Suprapubic skin (tissue), 4 donors: Measurements from ENCODE around the gene EAF1. TPM values are rescaled to one million over a fixed set of nuclear protein-coding genes. Genes with fewer than 3 reads are reported as not detected.
A peak's percentile ranks its signal among the peaks of the same experiment; 100 is the strongest.
"Not testable (repeated sequence)": the region's sequence is repeated elsewhere in the genome, so short reads cannot be mapped to it uniquely, and the experiment has no call there.

Experiments
- DNase-seq, 2 donors: peaks; one replicate each; pipeline ENCODE4 v3.0.0-alpha.2; 2019; ENCODE audit warnings: low spot score in 2 of 2
- H3K27ac ChIP-seq: fragments of 200-600 bp; sonication (generic); one replicate; pipeline ENCODE4 v1.5.1; 2019
- H3K27me3 ChIP-seq: fragments of 200-600 bp; sonication (generic); one replicate; pipeline ENCODE4 v1.5.1; 2019
- H3K36me3 ChIP-seq: fragments of 200-600 bp; sonication (generic); one replicate; pipeline ENCODE4 v1.5.1; 2019
- H3K4me1 ChIP-seq: fragments of 200-600 bp; sonication (generic); one replicate; pipeline ENCODE4 v1.5.1; 2019
- H3K4me3 ChIP-seq: fragments of 200-600 bp; sonication (generic); one replicate; pipeline ENCODE4 v1.5.1; 2019; ENCODE audit warnings: mild to moderate bottlenecking
- H3K9me3 ChIP-seq: fragments of 200-600 bp; sonication (generic); one replicate; pipeline ENCODE4 v1.5.1; 2019
- CTCF ChIP-seq, 2 donors: fragments of 200-600 bp in 1 of 2; fragments of 450-650 bp in 1 of 2; sonication (generic) in 1 of 2; IDR thresholded peaks; one replicate each; pipeline ENCODE4 v1.5.1; 2016 to 2019; ENCODE audit warnings: antibody characterized with exemption in 2 of 2, mild to moderate bottlenecking in 1 of 2, moderate library complexity in 1 of 2
- EP300 ChIP-seq: sonication (generic); formaldehyde crosslinking; IDR thresholded peaks from one replicate; pipeline ENCODE4 v1.6.1; 2017; ENCODE audit warnings: antibody characterized with exemption
- POLR2A ChIP-seq, 2 donors: fragments of 450-650 bp; IDR thresholded peaks; one replicate each; pipeline ENCODE4 v1.6.1; 2017; ENCODE audit warnings: antibody characterized with exemption in 2 of 2, mild to moderate bottlenecking in 2 of 2, moderate library complexity in 2 of 2
- POLR2AphosphoS5 ChIP-seq, 3 donors: sonication (generic); formaldehyde crosslinking; IDR thresholded peaks; one replicate each; pipeline ENCODE4 v1.6.1; 2017; ENCODE audit warnings: antibody characterized with exemption in 3 of 3
- WGBS: methylation state at CpG from one replicate; pipeline ENCODE4 v1.1.5; 2018; 5-methylcytosine and 5-hydroxymethylcytosine counted together
- total RNA-seq, 4 donors: library from RNA; depleted of rRNA; stranded (reverse); fragments of >200 nt; gene quantifications; one replicate each; pipeline ENCODE4 v1.1.0, GENCODE V29; 2016

Gene EAF1
- total RNA-seq, 4 donors from 2014 or later, result 33.4 to 52.3 (median 42.7) TPM

- Histone ChIP-seq H3K27me3 (no peaks in the 10 kb centered on the region), H3K4me1 (no peaks in the 10 kb centered on the region), H3K36me3 (peaks cover 8% of the 10 kb centered on the region), H3K9me3 (no peaks in the 10 kb centered on the region), H3K27ac (no peak overlapping the region), H3K4me3 (no peak overlapping the region)
- DNase-seq, result peak in 1 of 2 donors; percentile 71
- no peak for TF ChIP-seq CTCF (IDR thresholded peaks at IDR 0.05)
- WGBS, result 61% methylated on average over 6 of the region's 9 CpGs
Measured at GRCh38 chr3:15453991-15454625, 26.7 kb downstream of the EAF1 start.

GRCh38 chr3:15454965-15455364, 27.6 kb downstream of the EAF1 start:
- H3K4me1 ChIP-seq, result no peaks in the 10 kb centered on the region
- H3K36me3 ChIP-seq, result peaks cover 8% of the 10 kb centered on the region
- no peak overlapping the region for H3K27ac ChIP-seq
- H3K9me3 ChIP-seq, result no peaks in the 10 kb centered on the region
- no peaks in the 10 kb centered on the region for H3K27me3 ChIP-seq
- no peak overlapping the region for H3K4me3 ChIP-seq
- DNase-seq, result peak in 1 of 2 donors; percentile 66
- TF ChIP-seq EP300, result no peak
- no peak for TF ChIP-seq POLR2AphosphoS5 (IDR thresholded peaks at IDR 0.05)
- TF ChIP-seq POLR2A (IDR thresholded peaks at IDR 0.05), result no peak
- no peak for TF ChIP-seq CTCF (IDR thresholded peaks at IDR 0.05)

- DNase-seq, result peak in 1 of 2 donors; percentile 15
- peaks cover 8% of the 10 kb centered on the region for H3K36me3 ChIP-seq
- H3K27me3 ChIP-seq, result no peaks in the 10 kb centered on the region
- no peaks in the 10 kb centered on the region for H3K9me3 ChIP-seq
- no peak overlapping the region for H3K4me3 ChIP-seq
- TF ChIP-seq EP300 (no peak), POLR2AphosphoS5 (IDR thresholded peaks at IDR 0.05) (no peak), POLR2A (IDR thresholded peaks at IDR 0.05) (no peak), CTCF (IDR thresholded peaks at IDR 0.05) (no peak)
- H3K4me1 ChIP-seq, result no peaks in the 10 kb centered on the region
- H3K27ac ChIP-seq, result no peak overlapping the region
- WGBS, result 87% methylated on average over 7 of the region's 7 CpGs
Measured at GRCh38 chr3:15455756-15456155, 28.4 kb downstream of the EAF1 start.

- Histone ChIP-seq H3K4me1 (no peaks in the 10 kb centered on the region), H3K4me3 (no peak overlapping the region), H3K27ac (no peak overlapping the region), H3K36me3 (peaks cover 3% of the 10 kb centered on the region), H3K27me3 (no peaks in the 10 kb centered on the region), H3K9me3 (no peaks in the 10 kb centered on the region)
- TF ChIP-seq POLR2AphosphoS5 (IDR thresholded peaks at IDR 0.05), result no peak
- TF ChIP-seq EP300, result no peak
- no peak for TF ChIP-seq POLR2A (IDR thresholded peaks at IDR 0.05)
- no peak for TF ChIP-seq CTCF (IDR thresholded peaks at IDR 0.05)
- no peak for DNase-seq
- 94% methylated on average over 2 of the region's 2 CpGs for WGBS
Measured at GRCh38 chr3:15456321-15456720, 28.9 kb downstream of the EAF1 start.

GRCh38 chr3:15456915-15457314, 29.5 kb downstream of the EAF1 start:
- H3K9me3 ChIP-seq, H3K4me1 ChIP-seq, H3K4me3 ChIP-seq, H3K27me3 ChIP-seq, H3K27ac ChIP-seq, H3K36me3 ChIP-seq: not testable (repeated sequence)
- peak in 1 of 2 donors; percentile 57 for DNase-seq
- 91% methylated on average over 10 of the region's 10 CpGs for WGBS

- Histone ChIP-seq H3K36me3 (no peaks in the 10 kb centered on the region), H3K9me3 (no peaks in the 10 kb centered on the region), H3K4me3 (no peak overlapping the region), H3K27me3 (no peaks in the 10 kb centered on the region), H3K27ac (no peak overlapping the region), H3K4me1 (no peaks in the 10 kb centered on the region)
- peak in 1 of 2 donors; percentile 29 for DNase-seq
- 85% methylated on average over 7 of the region's 7 CpGs for WGBS
- TF ChIP-seq EP300, result no peak
- TF ChIP-seq POLR2A (IDR thresholded peaks at IDR 0.05), result no peak
- TF ChIP-seq POLR2AphosphoS5 (IDR thresholded peaks at IDR 0.05), result no peak
- no peak for TF ChIP-seq CTCF (IDR thresholded peaks at IDR 0.05)
Measured at GRCh38 chr3:15458212-15458780, 30.9 kb downstream of the EAF1 start.
